Inflammatory macrophage treated with lipopolysaccharide for 4 hours (primary cell): Measurements from ENCODE around the gene NCEH1.
A peak's percentile ranks its signal among the peaks of the same experiment; 100 is the strongest.
"Not testable (repeated sequence)": the region's sequence is repeated elsewhere in the genome, so short reads cannot be mapped to it uniquely, and the experiment has no call there.

Source experiments
- DNase-seq: peaks from one replicate; pipeline ENCODE4 v3.0.0-alpha.2; 2020

The NCEH1 gene

DNA sequence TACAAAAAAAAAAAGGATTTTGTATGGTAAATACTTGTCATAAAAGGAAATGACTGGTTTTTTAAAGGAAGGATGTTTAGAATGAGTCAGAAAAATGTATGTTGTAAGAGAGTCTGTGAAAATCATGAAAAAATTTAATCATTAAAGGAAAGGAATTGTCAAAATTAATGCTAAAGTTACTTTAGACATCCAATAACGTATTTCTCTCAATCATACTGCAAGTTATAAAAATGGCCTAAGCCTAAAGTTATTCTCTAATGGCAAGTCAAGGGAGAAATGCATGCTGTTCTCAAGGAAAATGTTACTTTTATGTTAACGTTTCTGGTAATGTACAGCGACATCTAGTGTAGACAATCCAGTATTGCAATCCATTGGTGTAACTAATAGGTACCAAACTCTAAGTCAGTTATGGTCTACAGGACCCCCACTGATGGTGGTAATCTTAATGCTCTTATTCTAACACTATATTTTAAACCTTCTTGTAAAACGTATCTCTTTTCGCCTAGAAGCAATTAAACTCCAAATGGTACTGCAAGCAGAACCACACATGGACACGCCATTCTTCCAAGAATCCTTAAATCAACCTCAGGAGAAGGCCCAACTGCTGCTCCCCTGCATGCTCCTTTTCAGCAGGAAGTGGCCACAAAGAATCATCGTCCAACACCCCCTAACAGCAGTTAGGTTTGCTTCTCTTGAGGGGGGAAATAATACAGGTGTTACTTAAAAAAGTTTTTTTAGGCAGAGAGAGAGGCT, 35.2 kb downstream of the NCEH1 start:
- DNase-seq = peak; percentile 74

DNA sequence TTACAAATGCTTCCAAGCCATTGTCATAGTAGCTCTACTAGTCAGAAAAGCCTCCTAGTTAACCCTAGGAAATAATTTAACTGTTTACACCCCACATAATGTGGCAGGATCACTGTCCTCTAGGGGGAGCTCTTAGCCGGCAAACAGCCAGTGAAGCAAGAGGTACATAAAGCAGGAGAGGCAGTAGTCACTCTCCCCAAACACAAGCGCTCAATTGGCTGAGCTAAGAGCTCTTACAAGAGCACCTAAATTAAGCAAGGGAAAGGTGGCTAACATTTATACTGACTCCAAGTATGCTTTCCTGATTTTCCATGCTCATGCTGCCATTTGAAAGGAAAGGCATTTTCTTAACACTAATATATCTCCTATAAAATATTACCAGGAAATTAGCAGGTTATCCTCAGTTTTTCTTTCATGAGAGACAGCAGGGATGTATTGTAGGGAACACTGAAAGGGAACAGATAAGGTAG, 37.6 kb downstream of the NCEH1 start:
- DNase-seq = peak; percentile 82

DNA sequence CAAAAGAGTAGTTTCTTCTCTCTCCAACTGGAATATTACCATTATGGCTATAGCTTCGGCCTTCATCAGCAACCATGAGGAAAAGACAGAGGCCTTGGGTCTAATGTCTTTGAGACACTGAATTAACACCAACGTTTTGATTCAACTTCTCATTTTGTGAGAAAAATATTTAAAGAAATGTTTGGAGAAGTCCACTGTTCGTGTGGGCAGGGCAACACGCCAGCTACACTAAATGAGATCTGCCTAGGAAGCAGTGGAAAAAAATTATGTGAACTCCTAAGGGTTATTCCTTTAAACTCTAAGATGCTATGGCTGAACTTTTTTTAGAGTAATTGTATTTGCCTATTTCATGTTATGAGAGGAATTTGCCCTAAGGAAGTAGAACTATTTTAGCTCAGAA, 41.8 kb downstream of the NCEH1 start:
- peak; percentile 44 for DNase-seq

DNA sequence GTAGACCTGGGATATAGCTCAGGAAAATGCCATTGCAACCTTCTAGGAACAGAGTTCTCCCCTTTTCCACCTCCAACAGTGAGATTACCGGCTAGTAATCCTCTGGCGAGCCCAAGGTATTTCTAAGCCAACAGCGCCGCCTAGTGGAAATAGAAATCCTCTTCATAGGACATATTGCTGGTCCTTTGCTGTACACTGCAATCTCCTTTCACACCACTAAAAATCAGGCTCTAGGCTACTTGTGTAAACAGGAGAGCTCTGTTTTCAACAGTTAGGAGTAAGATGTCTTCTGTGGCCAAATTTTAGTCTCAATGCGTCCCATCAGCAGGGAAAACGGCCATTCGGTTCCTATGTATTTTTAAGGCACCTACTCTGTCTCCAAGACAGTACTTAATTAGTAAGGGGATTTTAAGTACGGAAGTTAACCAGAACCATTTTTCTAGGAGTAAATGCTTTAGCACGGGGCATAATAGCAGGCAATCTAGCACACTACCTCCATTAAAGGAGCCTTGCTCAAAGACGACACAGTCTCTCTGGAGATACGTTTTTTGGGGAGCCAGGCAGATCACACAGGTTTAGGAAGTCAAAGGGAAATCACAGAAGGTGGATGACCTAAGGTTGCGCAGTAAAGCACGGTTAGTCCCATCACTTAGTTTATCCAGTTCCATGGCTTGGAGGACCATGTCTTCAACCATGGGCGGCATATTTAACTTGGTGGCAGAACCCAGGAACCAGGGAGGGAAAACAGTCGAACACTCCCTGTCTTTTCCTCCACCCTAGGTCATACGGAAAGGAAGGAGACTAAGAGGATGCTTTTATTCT, 43.8 kb downstream of the NCEH1 start:
- peak; percentile 84 for DNase-seq

DNA sequence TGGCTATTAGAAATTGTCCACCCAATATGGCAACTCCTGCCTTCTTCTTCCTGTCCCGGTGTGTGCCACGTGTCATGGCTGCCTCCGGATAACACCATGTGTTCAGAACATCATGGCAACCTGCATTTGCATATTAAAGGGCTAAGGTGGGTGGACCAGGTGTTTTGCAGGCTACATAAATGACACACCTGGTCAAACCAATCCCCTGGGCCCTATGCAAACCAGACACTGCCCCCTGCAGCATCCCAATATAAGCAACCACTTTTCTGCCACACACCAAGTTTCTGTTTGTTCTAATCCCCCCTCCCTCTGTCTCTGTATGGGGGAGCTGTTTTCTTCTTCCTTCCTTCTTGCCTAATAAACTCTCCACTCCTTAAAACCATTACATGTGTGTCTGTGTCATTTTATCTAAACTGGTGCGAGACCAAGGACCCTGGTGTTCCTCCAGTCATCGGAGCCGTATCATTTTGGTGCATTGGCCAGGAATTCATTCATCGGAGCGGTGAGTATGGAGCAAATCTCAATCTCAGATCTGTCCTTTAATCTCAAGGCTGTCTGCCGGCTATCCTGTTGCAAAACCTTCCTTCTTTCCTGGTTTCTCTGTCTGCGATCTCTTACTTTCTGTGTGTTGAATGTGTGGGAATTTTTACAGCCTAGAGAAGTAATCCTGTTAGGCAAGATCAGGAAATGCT, 44.5 kb downstream of the NCEH1 start:
- no peak for DNase-seq

DNA sequence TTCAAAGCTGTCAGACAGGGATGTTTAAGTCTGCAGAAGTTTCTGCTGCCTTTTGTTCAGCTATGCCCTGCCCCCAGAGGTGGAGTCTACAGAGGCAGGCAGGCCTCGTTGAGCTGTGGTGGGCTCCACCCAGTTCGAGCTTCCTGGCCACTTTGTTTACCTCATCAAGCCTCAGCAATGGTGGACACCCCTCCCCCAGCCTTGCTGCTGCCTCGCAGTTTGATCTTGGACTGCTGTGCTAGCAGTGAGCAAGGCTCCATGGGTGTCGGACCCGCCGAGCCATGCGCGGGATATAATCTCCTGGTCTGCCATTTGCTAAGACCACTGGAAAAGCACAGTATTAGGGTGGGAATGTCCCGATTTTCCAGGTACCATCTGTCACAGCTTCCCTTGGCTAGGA, 45.4 kb downstream of the NCEH1 start:
- DNase-seq = not testable (repeated sequence)

DNA sequence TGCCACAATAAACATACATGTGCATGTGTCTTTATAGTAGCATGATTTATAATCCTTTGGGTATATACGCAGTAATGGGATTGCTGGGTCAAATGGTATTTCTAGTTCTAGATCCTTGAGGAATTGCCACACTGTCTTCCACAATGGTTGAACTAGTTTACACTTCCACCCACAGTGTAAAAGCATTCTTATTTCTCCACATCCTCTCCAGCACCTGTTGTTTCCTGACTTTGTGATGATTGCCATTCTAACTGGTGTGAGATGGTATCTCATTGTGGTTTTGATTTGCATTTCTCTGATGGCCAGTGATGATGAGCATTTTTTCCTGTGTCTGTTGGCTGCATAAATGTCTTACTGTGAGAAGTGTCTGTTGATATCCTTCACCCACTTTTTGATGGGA, 50.4 kb downstream of the NCEH1 start:
- DNase-seq = not testable (repeated sequence)

DNA sequence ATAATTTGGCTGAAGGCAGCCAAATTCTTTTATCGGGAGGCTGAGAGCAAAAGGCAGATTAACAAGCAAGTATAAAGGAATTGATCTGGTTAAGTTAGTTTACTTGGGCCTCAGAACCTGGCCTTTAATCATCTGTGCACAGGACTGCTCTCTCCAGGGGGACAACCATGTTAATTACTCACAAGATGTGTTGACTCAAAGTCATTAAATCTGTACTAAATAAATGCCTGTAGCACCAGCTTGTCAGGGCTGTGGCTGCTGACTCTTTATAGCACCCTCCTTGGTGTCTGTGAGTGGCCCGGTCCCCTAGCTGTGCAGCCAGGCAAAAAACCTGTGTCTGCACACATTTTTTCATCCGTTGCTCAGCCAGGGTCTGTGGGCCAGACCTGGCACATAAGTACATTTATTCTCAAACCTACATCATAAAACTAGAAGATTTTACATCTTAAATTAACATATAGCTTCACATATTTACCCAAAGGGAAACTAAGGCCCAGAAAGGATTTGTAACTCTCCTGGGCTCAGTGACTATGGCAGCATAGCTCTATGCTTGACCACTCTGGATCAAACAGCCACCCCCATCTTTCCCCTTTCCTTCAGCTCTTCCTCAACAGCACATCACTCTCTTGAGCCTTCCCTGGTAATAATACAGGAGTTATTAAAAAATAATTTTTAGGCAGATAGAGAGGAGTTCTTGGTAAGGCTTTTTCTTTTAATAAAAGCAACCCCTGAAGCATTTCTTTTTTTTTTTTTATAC, 51.4 kb downstream of the NCEH1 start:
- DNase-seq = no peak

DNA sequence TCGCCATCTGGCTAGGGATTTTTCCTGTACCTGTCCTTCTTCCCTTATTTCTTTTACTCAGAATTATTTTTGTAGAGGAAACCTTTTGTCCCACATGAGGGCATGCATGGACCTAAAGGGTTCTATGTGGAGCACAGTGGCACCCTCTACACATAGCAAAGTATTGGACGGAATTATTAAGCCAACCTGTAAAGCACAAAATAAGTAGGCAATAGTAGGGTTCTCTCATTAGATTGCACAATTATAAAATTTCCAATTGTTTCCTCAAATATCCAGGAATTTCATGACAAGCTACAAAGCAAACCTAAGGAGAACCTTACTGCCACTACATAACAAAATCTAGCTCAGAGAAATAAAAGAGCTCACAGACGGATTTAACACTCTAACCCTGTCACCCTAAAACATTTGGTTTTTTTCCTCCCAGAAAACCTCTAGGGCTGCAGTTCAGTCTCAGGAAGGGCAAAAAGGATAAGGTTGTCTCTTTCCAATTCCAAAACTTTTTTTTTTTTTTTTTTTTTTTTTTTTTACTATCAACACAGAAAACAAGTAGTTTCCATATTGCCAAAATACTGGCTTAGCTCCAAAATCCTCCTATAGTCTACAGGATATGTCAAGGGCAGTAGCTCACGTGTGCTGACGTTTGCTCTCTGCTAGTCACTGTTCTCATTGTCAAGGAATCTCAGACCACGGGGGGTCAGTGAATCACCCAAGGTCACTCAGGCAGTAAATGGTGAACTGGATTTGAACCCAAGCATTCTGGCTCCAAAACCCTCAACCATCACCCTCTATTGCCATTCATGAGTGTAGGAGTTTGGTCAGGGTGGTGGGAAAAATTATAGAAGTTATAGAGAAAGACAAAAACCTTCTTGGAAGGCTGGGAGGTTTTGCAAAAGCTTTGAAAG, 52.3 kb downstream of the NCEH1 start:
- no peak for DNase-seq

DNA sequence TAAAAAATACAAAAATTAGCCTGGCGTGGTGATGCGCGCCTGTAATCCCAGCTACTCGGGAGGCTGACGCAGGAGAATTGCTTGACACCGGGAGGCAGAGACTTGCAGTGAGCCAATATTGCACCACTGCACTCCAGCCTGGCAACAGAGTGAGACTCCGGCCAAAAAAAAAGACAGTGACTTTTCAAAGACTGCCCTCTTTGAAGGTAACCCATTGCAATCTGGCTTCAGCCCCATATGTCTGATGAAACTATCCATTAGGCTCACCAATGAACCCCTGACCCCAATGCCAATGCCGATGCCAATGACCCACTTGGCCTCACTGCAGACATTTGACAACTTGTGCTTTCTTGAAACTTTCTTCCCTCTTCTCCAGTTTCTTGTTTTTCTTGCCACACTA, 54.3 kb downstream of the NCEH1 start:
- DNase-seq = no peak

DNA sequence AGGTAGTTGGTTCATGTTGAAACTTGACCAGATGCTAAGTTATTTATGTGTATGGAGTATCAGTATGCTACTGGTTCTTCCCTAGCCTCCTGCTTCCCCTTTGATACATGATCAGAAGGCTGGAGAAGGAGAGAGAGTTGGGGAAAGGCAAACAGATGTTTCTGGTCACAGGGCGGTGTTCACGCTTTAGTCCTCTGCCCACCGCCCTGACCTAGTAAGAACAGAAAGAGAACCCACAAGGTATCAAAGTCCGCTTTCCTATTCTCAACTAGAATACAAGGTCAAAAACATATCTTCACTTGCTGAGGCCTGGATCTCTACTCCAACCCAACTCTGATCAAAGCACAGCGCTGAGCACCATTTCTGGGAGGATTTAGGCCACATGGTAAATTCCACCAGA, 55.5 kb downstream of the NCEH1 start:
- no peak for DNase-seq

DNA sequence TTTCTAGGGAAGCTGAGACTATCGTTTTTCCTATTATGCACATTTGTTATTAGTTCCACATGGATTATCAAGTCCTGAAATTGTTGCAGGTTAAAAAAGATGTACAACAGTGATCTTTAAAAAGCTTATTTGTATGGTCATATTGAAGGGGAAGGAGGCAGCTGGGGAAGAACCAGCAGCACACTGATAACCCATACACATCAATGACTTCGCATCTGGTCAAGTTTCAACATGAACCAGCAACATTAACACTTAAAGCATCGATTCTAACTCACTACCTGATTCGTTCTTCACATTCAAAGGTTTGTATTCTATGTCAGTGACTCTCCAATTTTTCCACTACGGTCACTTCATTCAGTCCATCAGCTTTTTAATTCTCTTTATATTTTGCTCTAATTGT, 56.4 kb downstream of the NCEH1 start:
- DNase-seq = no peak

DNA sequence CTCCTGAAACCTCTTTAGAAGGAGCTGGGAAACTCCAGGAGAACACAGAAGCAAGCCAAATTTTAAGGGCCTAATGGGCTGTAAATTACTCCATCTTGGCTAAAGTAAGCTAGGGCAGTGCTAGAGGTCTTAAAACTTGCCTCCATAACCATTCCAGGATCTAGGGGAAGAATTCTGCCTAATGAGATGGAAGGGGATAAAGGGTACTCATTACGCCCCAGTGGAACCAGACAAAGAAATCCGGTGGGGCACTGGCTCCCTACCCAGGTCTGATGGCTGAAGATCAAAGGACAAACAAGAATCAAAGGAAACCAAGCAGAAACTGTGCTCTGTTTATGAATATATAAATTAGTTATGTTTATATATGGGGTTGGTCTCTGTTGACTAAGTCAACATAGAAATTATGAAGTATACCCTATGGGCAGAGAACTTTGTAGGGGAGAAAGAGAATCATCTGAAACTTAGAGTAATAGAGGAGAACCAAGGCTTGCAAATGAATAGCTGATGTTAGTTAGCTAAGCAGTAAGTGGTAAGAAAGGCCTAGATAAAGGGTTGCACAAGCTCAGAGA, 57.8 kb downstream of the NCEH1 start:
- DNase-seq = no peak

DNA sequence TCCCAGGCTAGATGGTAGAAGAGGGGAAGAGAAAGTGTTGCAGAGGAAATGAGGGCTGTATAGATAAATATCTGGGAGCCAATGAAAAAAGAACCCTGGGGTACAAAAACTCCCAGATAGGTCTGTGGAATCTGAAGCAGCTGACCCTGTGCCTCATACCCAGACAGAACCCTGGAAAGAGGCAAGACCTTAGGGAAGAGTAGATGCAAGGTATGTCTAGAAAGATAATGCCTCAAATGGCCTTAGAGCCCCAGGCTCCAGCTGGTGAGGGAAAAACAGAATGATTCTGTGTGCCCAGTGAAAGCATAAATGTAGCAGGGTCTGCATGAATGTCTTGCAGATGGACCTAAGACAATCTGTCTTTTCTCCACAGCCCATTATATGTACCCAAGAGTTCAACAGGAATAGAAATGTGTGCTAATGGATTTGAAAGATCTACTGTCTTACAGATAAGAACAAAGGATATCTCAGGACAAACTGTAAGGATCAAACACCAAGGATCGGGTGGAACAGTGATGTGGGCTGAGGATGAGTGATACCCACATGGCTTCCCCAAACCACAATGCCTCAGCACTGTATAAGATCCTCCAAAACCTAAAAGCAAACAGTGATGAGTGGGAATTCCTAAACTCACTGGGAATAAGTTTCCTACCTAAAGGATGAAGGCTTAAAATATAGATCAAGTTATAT, 58.8 kb downstream of the NCEH1 start:
- DNase-seq = peak; percentile 64

DNA sequence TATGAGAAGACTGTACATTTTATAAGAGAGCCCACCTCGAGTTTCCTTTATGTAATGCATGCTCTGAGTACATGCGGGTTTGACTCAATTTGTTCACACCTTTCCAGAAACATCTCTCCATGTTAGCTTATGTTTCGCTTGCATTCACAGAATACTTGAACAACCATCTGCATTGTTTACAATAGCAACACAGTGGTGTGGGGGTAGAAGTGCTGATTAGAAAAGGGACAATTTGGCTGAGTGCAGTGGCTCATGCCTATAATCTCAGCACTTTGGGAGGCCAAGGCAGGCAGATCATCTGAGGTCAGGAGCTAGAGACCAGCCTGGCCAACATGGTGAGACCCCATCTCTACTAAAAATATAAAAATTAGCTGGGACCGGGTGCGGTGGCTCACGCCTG, 60.9 kb downstream of the NCEH1 start:
- DNase-seq = no peak

DNA sequence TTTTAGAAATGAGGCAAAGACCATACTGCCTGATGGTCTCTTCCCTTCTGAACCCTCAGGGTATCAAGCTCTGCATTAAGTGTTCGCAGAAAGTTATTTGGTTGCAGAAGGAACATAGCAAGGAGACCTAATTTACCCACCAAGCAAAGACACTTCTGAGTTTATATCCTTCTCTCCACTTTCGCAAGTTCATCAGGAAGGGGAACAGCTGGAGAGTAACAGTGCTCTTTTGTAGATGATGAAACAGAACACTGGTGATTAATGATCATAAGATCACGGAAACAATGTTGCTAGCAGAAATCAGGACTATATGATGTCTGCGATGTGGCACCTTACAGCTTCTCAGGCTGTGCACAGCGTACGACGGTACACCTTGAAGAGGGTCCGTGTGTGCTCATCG, 62.1 kb downstream of the NCEH1 start:
- DNase-seq = peak; percentile 93

DNA sequence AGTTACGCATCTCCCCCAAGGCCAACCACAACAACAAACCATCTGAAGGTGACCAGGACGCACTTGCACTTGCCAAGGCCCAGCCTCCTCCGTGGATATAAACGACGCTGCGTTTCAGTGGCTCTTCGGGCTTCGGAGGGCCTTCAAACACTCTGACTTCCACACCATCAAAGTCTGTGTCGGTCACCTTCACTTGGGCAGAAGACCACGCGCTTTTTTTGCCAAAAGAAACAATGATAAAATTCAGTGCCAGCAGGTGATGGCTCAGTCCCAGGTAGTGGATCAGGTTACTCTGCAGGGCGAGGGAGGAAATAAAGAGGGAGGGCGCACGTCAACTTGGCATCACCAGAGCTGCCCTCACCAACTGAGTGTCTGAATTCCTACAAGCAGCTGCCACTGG, 63.0 kb downstream of the NCEH1 start:
- DNase-seq = no peak

DNA sequence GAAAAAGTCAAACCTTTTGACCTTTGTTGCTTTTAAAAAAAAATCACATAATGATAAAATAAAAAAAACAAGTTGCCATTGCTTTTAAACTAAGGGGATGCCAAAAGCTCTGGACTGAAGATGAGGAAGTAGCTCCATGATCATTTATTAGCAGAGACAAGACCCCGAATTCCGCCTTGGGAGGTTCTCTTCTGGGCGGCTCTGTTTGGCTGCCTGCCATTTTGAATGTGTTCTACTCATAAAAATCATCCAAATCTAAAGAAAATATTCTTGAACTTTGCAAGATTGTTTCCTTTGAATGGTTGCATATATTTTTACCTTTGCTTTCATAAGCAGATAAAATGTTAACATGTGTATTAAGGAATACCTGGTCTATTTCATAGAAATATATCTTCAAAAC, 63.8 kb downstream of the NCEH1 start:
- no peak for DNase-seq

DNA sequence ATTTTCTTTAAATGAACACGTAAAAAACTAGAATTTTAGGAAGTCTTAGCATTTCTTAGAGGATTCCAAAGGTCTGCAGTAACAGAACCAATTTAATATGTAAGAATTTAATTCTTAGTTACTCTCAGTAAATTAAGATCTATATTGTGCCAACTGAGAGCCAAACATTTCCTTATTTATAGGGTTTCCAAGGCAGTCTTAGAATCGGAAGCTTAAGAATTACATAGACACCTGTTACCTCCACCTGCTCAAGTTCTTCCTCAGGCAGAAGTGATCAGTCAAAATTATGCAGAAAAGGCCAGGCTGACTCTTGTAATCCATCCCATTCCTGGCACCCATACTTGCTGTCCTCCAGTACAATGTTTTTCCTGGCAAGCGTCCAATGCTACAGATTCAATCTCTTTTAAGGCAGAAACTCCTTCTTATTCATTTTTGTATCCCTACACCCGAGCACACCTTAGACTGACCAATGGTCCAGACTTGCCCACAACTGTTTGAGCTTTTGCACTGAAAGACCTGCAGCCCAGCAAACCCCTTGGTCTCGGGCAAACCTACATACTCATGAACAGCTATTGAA, 64.3 kb downstream of the NCEH1 start:
- no peak for DNase-seq

DNA sequence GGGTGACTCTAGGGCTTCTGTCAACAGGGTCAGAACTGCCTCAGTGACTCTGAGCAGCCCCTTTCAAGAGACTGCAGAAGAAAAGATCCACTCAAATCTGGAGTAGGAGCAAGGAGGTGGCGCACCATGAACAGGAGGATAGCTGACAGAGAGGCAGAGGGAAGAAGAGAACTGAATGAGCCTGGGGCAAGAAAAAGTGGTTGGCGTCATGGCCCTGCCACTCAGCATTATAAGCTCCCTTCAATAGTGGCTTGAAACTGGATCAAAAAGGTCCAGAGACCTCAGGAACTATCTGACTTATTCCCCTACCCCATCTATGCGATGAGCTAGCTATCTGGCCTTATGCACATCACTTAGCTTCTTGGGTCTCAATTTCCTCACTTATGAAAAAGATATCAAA, 66.6 kb downstream of the NCEH1 start:
- no peak for DNase-seq
